RWPE1 (cell line): ENCODE measurements around the gene PDE7B.

Experiments
- CTCF ChIA-PET: fragments of 350-600 bp; sonication (Branson Sonifier 250); formaldehyde crosslinking; extraction: SDS; loops from one replicate; lab custom pipeline; 2021; lab: Yijun Ruan, JAX
- POLR2A ChIA-PET: fragments of 400-600 bp; formaldehyde crosslinking; extraction: SDS; loops from one replicate; lab custom pipeline; 2020; ENCODE audit warnings: antibody characterized with exemption; ENCODE audit not compliant: low non-redundant PET; lab: Yijun Ruan, JAX
- DNase-seq: peaks from one replicate; pipeline ENCODE4 v3.0.0; 2012; ENCODE audit warnings: low spot score
- H3K27ac ChIP-seq: fragments of 450-650 bp; 2 replicates; pipeline ENCODE4 v1.5.1; 2017
- CTCF ChIP-seq: fragments of 450-650 bp; conservative IDR thresholded peaks from 2 replicates; pipeline ENCODE4 v1.5.1; 2017; ENCODE audit warnings: low read depth, mild to moderate bottlenecking

PDE7B gene

DNA sequence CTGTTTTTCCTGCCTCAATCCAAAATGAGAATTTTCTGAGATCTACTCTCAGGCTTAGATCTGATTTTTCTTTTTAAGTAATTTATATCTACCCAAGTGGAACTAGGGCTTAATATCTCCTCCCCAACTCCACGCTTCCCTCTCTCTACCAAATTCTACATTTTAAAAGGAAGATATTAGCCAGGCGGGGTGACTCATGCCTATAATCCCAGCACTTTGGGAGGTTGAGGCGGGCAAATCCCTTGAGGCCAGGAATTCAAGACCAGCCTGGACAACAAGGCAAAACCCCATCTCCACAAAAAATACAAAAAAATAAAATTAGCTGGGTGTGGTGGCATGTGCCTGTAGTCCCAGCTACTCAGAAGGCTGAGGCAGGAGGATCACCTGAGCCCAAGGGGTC, 337.6 kb downstream of the PDE7B start:
- POLR2A ChIA-PET: no interaction called here
- CTCF ChIA-PET: no interaction called here
- H3K27ac ChIP-seq: no peak overlapping the region
- no peak for TF ChIP-seq CTCF
- DNase-seq: no peak

- CTCF ChIA-PET: no interaction called here
- POLR2A ChIA-PET: no interaction called here
Observed at GRCh38 chr6:136191606-136192312, 340.3 kb downstream of the PDE7B start.

DNA sequence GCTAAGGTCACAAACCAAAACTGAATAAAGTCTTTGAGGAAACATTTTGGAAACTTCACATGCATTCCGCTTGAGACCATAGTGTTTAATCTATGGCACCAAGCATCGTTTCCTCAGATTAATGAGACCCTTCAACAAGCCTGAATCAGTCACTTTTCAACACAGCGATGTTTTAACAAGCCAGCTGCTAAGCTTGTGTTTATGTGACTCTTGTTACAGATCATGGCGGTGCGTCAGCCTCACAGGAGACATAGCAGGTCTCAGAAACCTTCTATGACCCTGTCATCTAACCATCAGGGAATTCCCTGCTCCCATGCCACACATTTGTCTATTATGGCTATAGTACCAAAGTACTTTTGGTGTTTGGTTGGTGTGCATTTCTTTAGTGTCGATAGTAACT, 341.4 kb downstream of the PDE7B start:
- TF ChIP-seq CTCF: no peak
- H3K27ac ChIP-seq: no peak overlapping the region
- no peak for DNase-seq
- ChIA-PET CTCF (interaction anchor here (0.6 kb wide), 1 partner anchor 707 kb away, joined by 3 read pairs; no protein-coding TSS in a partner anchor), POLR2A (no interaction called here)

More at GRCh38 chr6:136191606-136192312, 340.3 kb downstream of the PDE7B start:
- no peak overlapping the region for H3K27ac ChIP-seq
- TF ChIP-seq CTCF: no peak
- DNase-seq: no peak

GRCh38 chr6:136201732-136202131, 350.2 kb downstream of the PDE7B start:
- DNase-seq: no peak
- ChIA-PET POLR2A (no interaction called here), CTCF (interaction anchor here (0.6 to 0.8 kb wide), 3 partner anchors 22 to 46 kb away, joined by 3 read pairs; no protein-coding TSS in a partner anchor)
- no peak overlapping the region for H3K27ac ChIP-seq
- no peak for TF ChIP-seq CTCF

DNA sequence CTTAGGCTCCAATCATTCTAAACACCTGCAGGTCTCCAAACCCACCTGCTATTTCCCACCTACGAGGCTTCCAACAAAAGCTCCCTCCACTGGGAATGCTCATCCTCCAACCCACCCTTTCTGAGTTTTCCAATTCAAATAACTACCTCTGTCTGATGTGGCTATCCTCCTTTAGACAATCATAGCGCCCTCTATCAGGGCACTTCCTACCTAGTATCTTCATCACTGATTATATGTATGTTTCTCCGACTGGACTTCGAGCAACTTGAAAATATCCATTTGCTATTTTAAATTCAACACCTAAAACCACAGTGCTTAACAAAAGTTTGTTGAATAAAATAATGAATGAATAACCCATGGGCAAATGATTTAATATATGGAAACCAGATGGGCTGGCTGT, 357.3 kb downstream of the PDE7B start:
- no peak for DNase-seq
- ChIA-PET POLR2A (no interaction called here), CTCF (no interaction called here)
- no peak overlapping the region for H3K27ac ChIP-seq
- TF ChIP-seq CTCF: no peak

GRCh38 chr6:136209496-136209895, 358.0 kb downstream of the PDE7B start:
- no peak overlapping the region for H3K27ac ChIP-seq
- DNase-seq: no peak
- TF ChIP-seq CTCF: no peak
- CTCF ChIA-PET: no interaction called here
- POLR2A ChIA-PET: no interaction called here
